HG02763 (cell line): ENCODE results near the gene LGALS3BP.

Experiments
- ATAC-seq: cut with Tn5 transposase; IDR thresholded peaks from one replicate; pipeline ENCODE4 v1.9.1; 2021; ENCODE audit warnings: mild to moderate bottlenecking, moderate library complexity; ENCODE audit not compliant: unreplicated experiment

The LGALS3BP gene

DNA sequence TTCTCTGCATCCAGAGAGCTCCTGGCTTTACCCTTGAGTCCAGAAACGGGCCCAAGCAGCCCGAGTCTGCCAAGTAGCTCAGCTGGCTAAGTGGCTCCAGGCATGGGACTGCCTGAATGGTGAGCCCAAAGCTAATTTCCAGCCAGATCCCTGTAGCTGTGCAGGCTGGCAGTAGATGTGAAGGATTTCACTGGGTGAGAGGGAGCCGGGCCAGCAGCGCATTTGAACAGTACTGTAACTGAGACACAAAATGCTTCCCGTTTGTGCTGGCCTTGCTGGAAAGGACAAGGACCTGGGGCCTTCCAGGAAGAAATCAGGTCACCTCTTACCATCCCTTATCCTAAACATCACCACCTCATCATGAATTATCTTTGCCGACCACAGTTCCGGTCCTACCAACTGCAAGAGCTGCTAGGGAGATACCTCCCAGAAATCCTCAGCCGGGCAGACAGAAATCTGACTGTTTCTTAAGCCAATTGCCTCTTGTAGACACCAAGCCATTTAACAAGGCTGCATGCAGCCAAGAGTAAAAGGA is 58.2 kb downstream of the LGALS3BP start:
- no peak for ATAC-seq
